Lower lobe of right lung (tissue), 2 donors: ENCODE data around the gene KIZ. TPM values are rescaled to one million over a fixed set of nuclear protein-coding genes. Genes with fewer than 3 reads are reported as not detected.

Experiments used
- ATAC-seq, 2 donors: fragments of 200-7000 bp; cut with Tn5 transposase; one replicate each; pipeline ENCODE4 v1.9.1; 2020 to 2022; ENCODE audit warnings: mild to moderate bottlenecking in 2 of 2, moderate library complexity in 2 of 2
- DNase-seq: peaks from one replicate; pipeline ENCODE4 v3.0.0-alpha.2; 2020
- H3K27ac ChIP-seq: fragments of 200-600 bp; one replicate; pipeline ENCODE4 v1.8.0; 2022
- H3K27me3 ChIP-seq: fragments of 200-600 bp; one replicate; pipeline ENCODE4 v1.8.0; 2022; ENCODE audit warnings: low read depth
- H3K36me3 ChIP-seq: fragments of 200-600 bp; one replicate; pipeline ENCODE4 v1.8.0; 2022; ENCODE audit warnings: mild to moderate bottlenecking
- H3K4me1 ChIP-seq: fragments of 200-600 bp; one replicate; pipeline ENCODE4 v1.8.0; 2022
- H3K4me3 ChIP-seq: fragments of 200-600 bp; one replicate; pipeline ENCODE4 v1.8.0; 2022; ENCODE audit warnings: mild to moderate bottlenecking
- H3K9me3 ChIP-seq: fragments of 200-600 bp; one replicate; pipeline ENCODE4 v1.8.0; 2022
- CTCF ChIP-seq: fragments of 200-600 bp; IDR thresholded peaks from one replicate; pipeline ENCODE4 v1.8.0; 2022; ENCODE audit warnings: antibody characterized with exemption, mild to moderate bottlenecking
- intact Hi-C: fragments of 100-400 bp; cut with DNase I; formaldehyde crosslinking; loops from one replicate; pipeline ENCODE4 v1.11.0; 2022
- total RNA-seq: library from RNA; stranded (reverse); fragmentation: NEBNext Ultra II Directional; extraction: Animal tissue kit (Norgen Biotek cat#: 25700); gene quantifications from one replicate; pipeline ENCODE4 v1.2.1, GENCODE V29; 2021
- donor health status: DM: no; HTN: yes; CAD: no; lungs with severe emphysema.

The KIZ gene
- total RNA-seq, 1 donor from 2014 or later, result 19.2 TPM

DNA sequence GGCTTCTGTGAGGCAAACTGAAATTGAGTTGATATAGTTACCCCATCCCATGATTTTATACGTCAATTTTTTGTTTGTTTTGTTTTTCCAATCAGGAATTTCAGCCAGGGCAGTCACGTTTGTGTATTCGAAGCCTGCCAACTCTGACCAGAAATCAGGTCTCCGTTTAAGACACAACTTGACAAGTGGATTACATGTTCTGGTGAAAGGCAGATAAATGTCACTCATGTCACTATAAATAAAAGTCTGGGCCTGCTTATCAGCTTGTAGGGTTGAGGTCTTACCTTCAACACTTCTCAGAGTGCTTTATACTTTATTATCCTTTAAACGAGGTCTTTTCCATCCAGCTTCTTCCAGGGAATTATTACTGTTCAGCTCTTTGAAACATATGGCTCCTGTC is 168.9 kb downstream of the KIZ start:
- no peak for ATAC-seq
- Histone ChIP-seq H3K9me3 (no peaks in the 10 kb centered on the region), H3K36me3 (no peaks in the 10 kb centered on the region), H3K4me3 (no peak overlapping the region), H3K27ac (no peak overlapping the region), H3K4me1 (no peaks in the 10 kb centered on the region), H3K27me3 (peaks cover 4% of the 10 kb centered on the region)
- TF ChIP-seq CTCF, result no peak
- intact Hi-C loops, result no loop called here
- no peak for DNase-seq

Other genes with a start within 250 kb of the KIZ start
- not detected for gene LINC00237, start 19.7 kb upstream of the KIZ start, total RNA-seq
- 62.1 TPM for gene XRN2, start 177.2 kb downstream of the KIZ start, total RNA-seq